ENCODE results near the gene IFT25. TPM values are rescaled to one million over a fixed set of nuclear protein-coding genes. Genes with fewer than 3 reads are reported as not detected.

IFT25 gene
- total RNA-seq, 1 donor from 2014 or later: 23.7 TPM

GRCh38 chr1:53984726-53985125 is 39.2 kb upstream of the IFT25 start:
- intact Hi-C loops (cut with DNase I): no loop called here
- DNase-seq (no peak), ATAC-seq (no peak)
- no peaks in the 10 kb centered on the region for H3K27me3 ChIP-seq (ENCODE audit: low read depth)
- H3K4me1 ChIP-seq: peaks cover 13% of the 10 kb centered on the region
- H3K9me3 ChIP-seq: no peaks in the 10 kb centered on the region
- H3K36me3 ChIP-seq: no peaks in the 10 kb centered on the region
- TF ChIP-seq CTCF (IDR thresholded peaks at IDR 0.05): no peak
- H3K4me3 ChIP-seq: no peak overlapping the region
- H3K27ac ChIP-seq: no peak overlapping the region

GRCh38 chr1:53982763-53983104 is 37.2 kb upstream of the IFT25 start:
- H3K27ac ChIP-seq: peak overlapping the region; percentile 56
- no peaks in the 10 kb centered on the region for H3K9me3 ChIP-seq
- peaks cover 13% of the 10 kb centered on the region for H3K4me1 ChIP-seq
- no peak for ATAC-seq
- intact Hi-C loops (cut with DNase I): no loop called here
- H3K36me3 ChIP-seq: no peaks in the 10 kb centered on the region
- no peaks in the 10 kb centered on the region for H3K27me3 ChIP-seq (ENCODE audit: low read depth)
- TF ChIP-seq CTCF (IDR thresholded peaks at IDR 0.05): no peak
- DNase-seq: no peak
- H3K4me3 ChIP-seq: peak overlapping the region; percentile 46

- DNase-seq: peak; percentile 48
- H3K27ac ChIP-seq: peak overlapping the region; percentile 56
- peaks cover 13% of the 10 kb centered on the region for H3K4me1 ChIP-seq
- H3K9me3 ChIP-seq: no peaks in the 10 kb centered on the region
- peak overlapping the region; percentile 46 for H3K4me3 ChIP-seq
- no peak for TF ChIP-seq CTCF (IDR thresholded peaks at IDR 0.05)
- intact Hi-C loops (cut with DNase I): no loop called here
- no peaks in the 10 kb centered on the region for H3K36me3 ChIP-seq
- ATAC-seq: peak; percentile 72 to 77
- H3K27me3 ChIP-seq (ENCODE audit: low read depth): no peaks in the 10 kb centered on the region
Measured at GRCh38 chr1:53982034-53982762, 36.7 kb upstream of the IFT25 start.

- no peak for TF ChIP-seq CTCF (IDR thresholded peaks at IDR 0.05)
- ATAC-seq: no peak
- H3K27ac ChIP-seq: no peak overlapping the region
Measured at GRCh38 chr1:53981220-53981619, 35.7 kb upstream of the IFT25 start.

GRCh38 chr1:53979712-53980450 is 34.4 kb upstream of the IFT25 start:
- H3K4me1 ChIP-seq: peaks cover 13% of the 10 kb centered on the region
- H3K4me3 ChIP-seq: no peak overlapping the region
- no peaks in the 10 kb centered on the region for H3K27me3 ChIP-seq (ENCODE audit: low read depth)
- DNase-seq (no peak), ATAC-seq (no peak)
- H3K27ac ChIP-seq: no peak overlapping the region
- no peak for TF ChIP-seq CTCF (IDR thresholded peaks at IDR 0.05)
- H3K9me3 ChIP-seq: no peaks in the 10 kb centered on the region
- no peaks in the 10 kb centered on the region for H3K36me3 ChIP-seq
- intact Hi-C loops (cut with DNase I): no loop called here

More at GRCh38 chr1:53981220-53981619, 35.7 kb upstream of the IFT25 start:
- H3K27me3 ChIP-seq (ENCODE audit: low read depth): no peaks in the 10 kb centered on the region
- H3K4me1 ChIP-seq: peaks cover 13% of the 10 kb centered on the region
- intact Hi-C loops (cut with DNase I): no loop called here
- no peaks in the 10 kb centered on the region for H3K36me3 ChIP-seq
- H3K9me3 ChIP-seq: no peaks in the 10 kb centered on the region
- DNase-seq: no peak
- no peak overlapping the region for H3K4me3 ChIP-seq
